ENCODE results near the gene ZNF581.

DNA sequence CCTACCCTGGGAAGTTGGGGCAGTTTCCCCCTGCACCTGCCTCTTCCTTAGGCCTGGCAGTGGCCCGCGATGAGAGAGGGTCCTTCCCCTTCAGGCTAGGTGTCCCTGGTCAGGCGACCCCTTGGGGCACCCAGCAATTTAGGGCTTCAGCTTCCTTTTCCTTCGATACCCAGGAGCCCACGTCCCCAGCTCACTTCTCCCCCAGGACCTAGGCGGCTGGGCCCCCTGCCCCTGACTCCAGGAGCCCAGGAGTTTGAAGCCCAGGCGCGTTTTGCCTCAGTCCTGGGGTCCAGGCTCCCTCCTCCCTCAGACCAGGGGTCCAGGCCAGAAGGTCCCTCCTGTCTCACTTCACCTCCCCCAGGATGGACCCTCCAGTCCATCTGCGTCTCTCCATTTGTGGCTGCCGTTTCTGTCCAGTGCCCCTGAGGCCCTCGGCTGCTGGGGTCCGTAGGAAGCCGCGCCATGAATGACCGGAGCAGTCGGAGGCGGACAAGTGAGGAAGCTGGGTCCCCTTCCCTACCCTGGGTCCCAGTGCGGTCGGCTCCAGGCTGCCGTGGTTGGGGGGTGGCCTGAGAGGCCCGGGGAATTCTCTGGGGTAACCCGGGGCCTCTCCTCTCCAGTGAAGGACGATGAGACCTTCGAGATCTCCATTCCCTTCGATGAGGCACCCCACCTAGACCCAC is 5.3 kb downstream of the ZNF581 start:
- TF ChIP-seq, protein P1, sequence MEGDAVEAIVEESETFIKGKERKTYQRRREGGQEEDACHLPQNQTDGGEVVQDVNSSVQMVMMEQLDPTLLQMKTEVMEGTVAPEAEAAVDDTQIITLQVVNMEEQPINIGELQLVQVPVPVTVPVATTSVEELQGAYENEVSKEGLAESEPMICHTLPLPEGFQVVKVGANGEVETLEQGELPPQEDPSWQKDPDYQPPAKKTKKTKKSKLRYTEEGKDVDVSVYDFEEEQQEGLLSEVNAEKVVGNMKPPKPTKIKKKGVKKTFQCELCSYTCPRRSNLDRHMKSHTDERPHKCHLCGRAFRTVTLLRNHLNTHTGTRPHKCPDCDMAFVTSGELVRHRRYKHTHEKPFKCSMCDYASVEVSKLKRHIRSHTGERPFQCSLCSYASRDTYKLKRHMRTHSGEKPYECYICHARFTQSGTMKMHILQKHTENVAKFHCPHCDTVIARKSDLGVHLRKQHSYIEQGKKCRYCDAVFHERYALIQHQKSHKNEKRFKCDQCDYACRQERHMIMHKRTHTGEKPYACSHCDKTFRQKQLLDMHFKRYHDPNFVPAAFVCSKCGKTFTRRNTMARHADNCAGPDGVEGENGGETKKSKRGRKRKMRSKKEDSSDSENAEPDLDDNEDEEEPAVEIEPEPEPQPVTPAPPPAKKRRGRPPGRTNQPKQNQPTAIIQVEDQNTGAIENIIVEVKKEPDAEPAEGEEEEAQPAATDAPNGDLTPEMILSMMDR (IDR thresholded peaks at IDR 0.05 in 4 of 5, conservative IDR thresholded peaks at IDR 0.05 in 1 of 5) = no peak
- TF ChIP-seq POLR2A (IDR thresholded peaks at IDR 0.05) = no peak

All from gastrocnemius medialis (tissue), 4 donors.